GM15510 (cell line): ENCODE results near the gene ZNF385A.

ENCODE experiments used
- POLR2A ChIP-seq: IDR thresholded peaks from 3 replicates; pipeline ENCODE4 v1.6.1; 2011; ENCODE audit warnings: borderline replicate concordance; ENCODE audit not compliant: insufficient read length; ENCODE audit errors: extremely low read depth

The ZNF385A gene

GRCh38 chr12:54384591-54385041, at the start of gene ZNF385A:
TSS of gene ZNF385A (minus strand) at chr12:54384733. CDS start at chr12:54384514, 219 bp downstream.
- TF ChIP-seq POLR2A: no peak

DNA sequence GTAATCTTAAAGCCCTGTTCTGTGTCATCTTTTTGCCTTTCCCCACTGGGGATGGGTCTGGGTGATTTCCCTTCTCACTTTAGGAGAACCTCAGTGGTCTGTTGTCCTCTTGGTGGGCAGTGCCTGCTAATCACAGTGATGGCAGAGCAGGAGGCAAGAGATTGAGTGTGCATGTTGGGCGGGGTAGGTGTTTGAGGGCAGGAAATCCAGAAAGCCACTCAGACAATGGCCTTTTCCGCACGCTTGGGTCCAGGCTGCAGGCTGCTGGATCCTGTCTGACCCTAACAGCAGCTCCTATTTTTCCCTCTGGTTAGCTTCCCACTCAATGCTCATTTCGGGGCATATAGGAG, 48.3 kb upstream of the ZNF385A start:
- TF ChIP-seq POLR2A: no peak

- no peak for TF ChIP-seq POLR2A
Observed at GRCh38 chr12:54431911-54432814, 47.6 kb upstream of the ZNF385A start.

- TF ChIP-seq POLR2A: no peak
Observed at GRCh38 chr12:54430471-54431069, 46.0 kb upstream of the ZNF385A start.

- TF ChIP-seq POLR2A: no peak
Observed at GRCh38 chr12:54429014-54429471, 44.5 kb upstream of the ZNF385A start.

- no peak for TF ChIP-seq POLR2A
Observed at GRCh38 chr12:54428050-54429013, 43.8 kb upstream of the ZNF385A start.

- TF ChIP-seq POLR2A: no peak
Observed at GRCh38 chr12:54427106-54427505, 42.6 kb upstream of the ZNF385A start.

GRCh38 chr12:54426690-54427089, 42.2 kb upstream of the ZNF385A start:
- no peak for TF ChIP-seq POLR2A

- TF ChIP-seq POLR2A: no peak
Observed at GRCh38 chr12:54425702-54426101, 41.2 kb upstream of the ZNF385A start.

GRCh38 chr12:54424224-54424623, 39.7 kb upstream of the ZNF385A start:
- TF ChIP-seq POLR2A: no peak

DNA sequence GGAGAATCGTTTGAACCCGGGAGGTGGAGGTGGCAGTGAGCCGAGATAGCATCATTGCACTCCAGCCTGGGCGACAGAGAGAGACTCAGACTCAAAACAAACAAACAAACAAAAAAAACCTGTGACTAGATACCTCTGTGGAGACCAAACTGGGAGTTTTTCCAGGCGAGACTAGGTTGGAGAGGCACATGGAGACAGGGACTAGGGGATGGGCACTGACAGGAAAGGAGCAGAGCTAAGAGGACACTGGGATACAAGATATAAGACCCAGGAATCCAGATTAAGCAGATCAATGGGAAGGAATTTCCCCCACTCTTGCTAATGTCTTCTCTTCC, 39.2 kb upstream of the ZNF385A start:
- no peak for TF ChIP-seq POLR2A

GRCh38 chr12:54421879-54422250, 37.3 kb upstream of the ZNF385A start:
- no peak for TF ChIP-seq POLR2A

DNA sequence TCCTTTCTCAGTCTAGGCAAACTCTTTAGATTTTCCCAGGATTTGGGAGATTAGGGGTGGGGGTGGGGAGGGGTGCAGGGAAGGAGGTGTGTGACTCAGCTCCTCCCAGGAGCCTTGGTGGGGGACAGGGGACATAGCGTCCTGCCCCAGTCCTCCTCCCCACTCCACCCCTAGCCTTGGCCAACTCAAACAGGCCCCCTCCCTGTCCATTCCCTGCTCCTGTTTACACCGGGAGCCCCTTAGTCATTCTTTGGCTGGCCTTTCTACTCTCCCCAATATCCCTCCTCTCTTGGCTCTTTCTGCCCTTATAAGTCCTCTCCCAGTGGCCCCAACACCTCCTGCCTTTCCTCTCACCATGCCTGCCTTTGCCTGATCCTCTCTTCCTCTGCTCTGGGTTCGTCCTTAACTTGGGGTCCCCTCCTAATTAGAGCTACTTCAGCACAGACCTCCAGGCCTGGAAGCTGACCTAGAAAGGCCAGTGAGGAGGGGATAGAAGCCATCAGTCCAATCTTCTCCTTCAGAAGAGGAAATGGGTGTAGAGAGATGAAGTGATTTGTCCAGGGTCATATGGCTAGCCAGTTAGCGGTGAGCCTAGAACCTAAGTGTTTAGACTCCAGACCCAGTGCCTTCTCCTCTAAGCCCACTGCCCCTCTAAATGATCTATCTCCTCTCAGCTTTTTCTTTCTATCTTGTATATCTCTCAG, 36.8 kb upstream of the ZNF385A start:
- TF ChIP-seq POLR2A: no peak

DNA sequence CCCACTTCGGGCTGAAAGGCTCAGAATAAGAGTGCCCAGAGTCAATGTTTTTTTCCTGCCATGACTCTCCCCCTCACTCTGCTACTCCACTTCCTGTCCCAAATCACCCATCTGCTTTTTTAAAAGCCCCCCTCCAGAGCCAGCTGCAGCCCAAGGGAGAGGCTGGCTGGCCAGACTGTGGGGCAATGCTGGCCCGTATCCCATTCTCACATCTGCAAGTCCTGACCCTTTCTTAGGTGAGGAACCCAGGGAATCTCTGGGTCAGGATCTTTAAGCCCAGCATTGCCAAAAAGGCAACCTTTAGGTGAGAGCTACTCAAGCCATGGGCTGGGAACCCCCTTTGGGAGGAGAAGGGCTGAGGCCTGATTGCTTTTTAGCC, 36.2 kb upstream of the ZNF385A start:
- no peak for TF ChIP-seq POLR2A
